HCT116 (cell line): ENCODE measurements around the gene HOXA2. TPM values are rescaled to one million over a fixed set of nuclear protein-coding genes. Genes with fewer than 3 reads are reported as not detected.

Source experiments
- ATAC-seq: fragments of 200-7000 bp; cut with Tn5 transposase; 2 replicates; pipeline ENCODE4 v1.9.1; 2020; ENCODE audit warnings: mild to moderate bottlenecking, moderate library complexity
- BruUV-seq: library from RNA; stranded (reverse); fragments of 400-500 nt; replicated peaks from 2 replicates; lab custom pipeline; 2021; lab: Mats Ljungman, UMichigan
- CTCF ChIA-PET: fragments of 300-600 bp; sonication (Branson Sonifier 250); formaldehyde crosslinking; loops from one replicate; lab custom pipeline; 2021; ENCODE audit warnings: antibody characterized with exemption; lab: Charles Lee
- POLR2A ChIA-PET: fragments of 300-600, 350-600 bp; sonication (Branson Sonifier 250); formaldehyde crosslinking; loops from one replicate; lab custom pipeline; 2021; ENCODE audit warnings: antibody characterized with exemption; lab: Charles Lee
- RAD21 ChIA-PET, 2 experiments: fragments of 300-600 bp; sonication (Branson Sonifier 250); formaldehyde crosslinking; loops; one replicate each; lab custom pipeline; 2023; ENCODE audit warnings: low total read pairs in 2 of 2; ENCODE audit not compliant: uncharacterized antibody in 2 of 2, unreplicated experiment in 2 of 2, low non-redundant PET in 1 of 2; lab: Charles Lee
- DNase-seq: peaks from one replicate; pipeline ENCODE4 v3.0.0-alpha.2; 2010; ENCODE audit warnings: low read depth, low spot score
- H2AFZ ChIP-seq: fragments of 200-600 bp; shearing (Covaris generic), sonication (generic); 2 replicates; pipeline ENCODE4 v1.6.1; 2017; ENCODE audit warnings: low read depth, mixed run types, mixed read lengths, antibody characterized with exemption, low read length; ENCODE audit not compliant: poor library complexity, severe bottlenecking
- H3K27ac ChIP-seq: 2 replicates; pipeline ENCODE4 v1.5.1; 2012; ENCODE audit warnings: low read depth, low read length
- H3K27me3 ChIP-seq: fragments of 200-600 bp; sonication (generic); 2 replicates; pipeline ENCODE4 v1.6.1; 2016; ENCODE audit warnings: mixed run types, low read length, mixed read lengths; ENCODE audit not compliant: insufficient read depth
- H3K36me3 ChIP-seq, 2 experiments: fragments of 200-500 bp in 1 of 2; fragments of 200-600 bp in 1 of 2; sonication (Bioruptor generic) in 1 of 2; sonication (generic) in 1 of 2; 2 replicates each; pipeline versions ENCODE4 v1.5.1 to v1.6.1; 2014 to 2016; ENCODE audit warnings: low read length in 2 of 2, inconsistent platforms in 1 of 2, mixed read lengths in 1 of 2, mixed run types in 1 of 2; ENCODE audit not compliant: insufficient read depth in 2 of 2, control insufficient read depth in 1 of 2
- H3K4me1 ChIP-seq, 2 experiments: fragments of 200-600 bp in 1 of 2; sonication (generic) in 1 of 2; 2 replicates each; pipeline versions ENCODE4 v1.5.1 to v1.6.1; 2012 to 2017; ENCODE audit warnings: low read length in 2 of 2, inconsistent platforms in 1 of 2, mild to moderate bottlenecking in 1 of 2, mixed read lengths in 1 of 2, mixed run types in 1 of 2, moderate library complexity in 1 of 2; ENCODE audit not compliant: insufficient read depth in 2 of 2, control insufficient read depth in 1 of 2
- H3K4me2 ChIP-seq: fragments of 200-600 bp; sonication (generic); 2 replicates; pipeline ENCODE4 v1.6.1; 2017; ENCODE audit warnings: mixed run types, low read length, mixed read lengths
- H3K4me3 ChIP-seq, 2 experiments: fragments of 200-600 bp in 1 of 2; sonication (generic) in 1 of 2; replicated peaks in 1 of 2; 2 replicates each; pipeline ENCODE4 v1.5.1; 2011 to 2016; ENCODE audit warnings: low read length in 2 of 2, control low read depth in 1 of 2, low read depth in 1 of 2, mild to moderate bottlenecking in 1 of 2, mixed read lengths in 1 of 2, mixed run types in 1 of 2
- H3K79me2 ChIP-seq: fragments of 200-600 bp; sonication (generic); 2 replicates; pipeline ENCODE4 v1.6.1; 2017; ENCODE audit warnings: mild to moderate bottlenecking, mixed run types, low read length, moderate library complexity, mixed read lengths; ENCODE audit not compliant: insufficient read depth
- H3K9ac ChIP-seq: fragments of 200-600 bp; sonication (generic); 2 replicates; pipeline ENCODE4 v1.6.1; 2016; ENCODE audit warnings: low read length, mixed read lengths
- H3K9me2 ChIP-seq: fragments of 200-600 bp; sonication (generic), shearing (Covaris generic); 2 replicates; pipeline ENCODE4 v1.6.1; 2017; ENCODE audit warnings: mixed run types, mild to moderate bottlenecking, moderate library complexity; ENCODE audit not compliant: insufficient read depth
- H3K9me3 ChIP-seq, 2 experiments: fragments of 200-500 bp in 1 of 2; fragments of 200-600 bp in 1 of 2; sonication (Bioruptor generic) in 1 of 2; sonication (generic) in 1 of 2; 2 replicates each; pipeline ENCODE4 v1.6.1; 2014 to 2017; ENCODE audit warnings: low read length in 2 of 2, mixed read lengths in 2 of 2, inconsistent platforms in 1 of 2, low read depth in 1 of 2, mild to moderate bottlenecking in 1 of 2, mixed run types in 1 of 2, moderate library complexity in 1 of 2; ENCODE audit not compliant: control insufficient read depth in 1 of 2, insufficient read depth in 1 of 2
- H4K20me1 ChIP-seq: fragments of 200-600 bp; sonication (generic), shearing (Covaris generic); 2 replicates; pipeline ENCODE4 v1.6.1; 2017; ENCODE audit warnings: mixed run types, mild to moderate bottlenecking, moderate library complexity; ENCODE audit not compliant: insufficient read depth
- CBX3 ChIP-seq: IDR thresholded peaks from 2 replicates; pipeline ENCODE4 v1.6.1; 2012; ENCODE audit warnings: low read depth
- CTCF ChIP-seq, 3 experiments: fragments of 200-600 bp in 1 of 3; sonication (generic) in 1 of 3; IDR thresholded peaks in 2 of 3; conservative IDR thresholded peaks in 1 of 3; 2 replicates each; pipeline ENCODE4 v1.5.1; 2012 to 2017; ENCODE audit warnings: low read depth in 2 of 3, low read length in 2 of 3, antibody characterized with exemption in 1 of 3, borderline replicate concordance in 1 of 3, control low read depth in 1 of 3, mild to moderate bottlenecking in 1 of 3, mixed read lengths in 1 of 3, mixed run types in 1 of 3, moderate library complexity in 1 of 3; ENCODE audit not compliant: insufficient read depth in 1 of 3
- EGR1 ChIP-seq: IDR thresholded peaks from 2 replicates; pipeline ENCODE4 v1.6.1; 2012; ENCODE audit warnings: low read depth
- EZH2phosphoT487 ChIP-seq: fragments of 200-600 bp; IDR thresholded peaks from 2 replicates; pipeline ENCODE4 v1.6.1; 2018; ENCODE audit warnings: antibody characterized with exemption, borderline replicate concordance
- FOSL1 ChIP-seq: IDR thresholded peaks from 2 replicates; pipeline ENCODE4 v1.6.1; 2012; ENCODE audit warnings: low read depth
- POLR2A ChIP-seq: IDR thresholded peaks from 2 replicates; pipeline ENCODE4 v1.7.0; 2011; ENCODE audit warnings: borderline replicate concordance; ENCODE audit not compliant: insufficient read depth, insufficient read length; ENCODE audit errors: extremely low read depth
- RAD21 ChIP-seq: IDR thresholded peaks from 2 replicates; pipeline ENCODE4 v1.6.1; 2012; ENCODE audit warnings: low read depth, mild to moderate bottlenecking
- SIN3A ChIP-seq: IDR thresholded peaks from 2 replicates; pipeline ENCODE4 v1.6.1; 2012; ENCODE audit warnings: low read depth
- SP1 ChIP-seq: IDR thresholded peaks from 2 replicates; pipeline ENCODE4 v1.6.1; 2012; ENCODE audit warnings: low read depth
- SRF ChIP-seq: IDR thresholded peaks from 2 replicates; pipeline ENCODE4 v1.6.1; 2012; ENCODE audit warnings: low read depth
- TCF7L2 ChIP-seq: IDR thresholded peaks from 2 replicates; pipeline ENCODE4 v1.7.0; 2011; ENCODE audit warnings: borderline replicate concordance, inconsistent platforms; ENCODE audit not compliant: insufficient read depth, insufficient read length; ENCODE audit errors: extremely low read depth
- ZFX ChIP-seq: fragments of 450-650 bp; IDR thresholded peaks from 2 replicates; pipeline ENCODE4 v1.6.1; 2017
- intact Hi-C: fragments of 100-400 bp; cut with micrococcal nuclease; formaldehyde crosslinking; loops from 2 replicates; pipeline ENCODE4 v1.10.0; 2022
- total RNA-seq: library from RNA; stranded (reverse); gene quantifications from one replicate; pipeline ENCODE4 v1.2.1, GENCODE V29; 2021; ENCODE audit not compliant: unreplicated experiment

The HOXA2 gene
- total RNA-seq, 1 experiment from 2014 or later, result 0.57 TPM

GRCh38 chr7:27106181-27106900 is 3.9 kb upstream of the HOXA2 start:
- BruUV-seq, result no TSS peak
- no peaks in the 10 kb centered on the region for H3K9me3 ChIP-seq
- no peak overlapping the region for H3K4me3 ChIP-seq
- H2AFZ ChIP-seq, result no peak overlapping the region
- no peaks in the 10 kb centered on the region for H3K36me3 ChIP-seq
- ChIA-PET CTCF (no interaction called here), POLR2A (no interaction called here), RAD21 (no interaction called here)
- DNase-seq, result no peak
- H3K27me3 ChIP-seq, result no peaks in the 10 kb centered on the region
- no peak overlapping the region for H3K27ac ChIP-seq
- no peak overlapping the region for H3K9ac ChIP-seq
- intact Hi-C loops, result no loop called here
- H4K20me1 ChIP-seq, result no peaks in the 10 kb centered on the region
- ATAC-seq, result no peak
- H3K4me2 ChIP-seq, result no peak overlapping the region
- no peaks in the 10 kb centered on the region for H3K9me2 ChIP-seq
- H3K79me2 ChIP-seq, result no peaks in the 10 kb centered on the region
- H3K4me1 ChIP-seq, result peaks cover 9 to 10% of the 10 kb centered on the region in 2 experiments
- no peak for TF ChIP-seq POLR2A
- no peak for TF ChIP-seq SIN3A
- TF ChIP-seq RAD21, result no peak
- TF ChIP-seq EZH2phosphoT487, result no peak
- TF ChIP-seq ZFX, result no peak
- TF ChIP-seq EGR1, result no peak
- TF ChIP-seq TCF7L2, result no peak
- no peak for TF ChIP-seq FOSL1
- TF ChIP-seq CTCF (IDR thresholded peaks at IDR 0.05 in 2 of 3, conservative IDR thresholded peaks at IDR 0.05 in 1 of 3; ENCODE audit: borderline replicate concordance in 1 of 3, insufficient read depth in 1 of 3, low read depth in 2 of 3, low read length in 2 of 3), result no peak
- no peak for TF ChIP-seq SP1
- no peak for TF ChIP-seq CBX3
- TF ChIP-seq SRF, result no peak
